Mucosa of descending colon (tissue), 3 donors: ENCODE data around the gene MPP3. TPM values are rescaled to one million over a fixed set of nuclear protein-coding genes. Genes with fewer than 3 reads are reported as not detected.

ENCODE experiments used
- ATAC-seq: fragments of 200-7000 bp; cut with Tn5 transposase; one replicate; pipeline ENCODE4 v1.9.1; 2020; ENCODE audit warnings: mild to moderate bottlenecking, moderate library complexity
- DNase-seq, 3 donors: peaks; one replicate each; pipeline ENCODE4 v3.0.0-alpha.2; 2020
- H3K36me3 ChIP-seq: fragments of 200-600 bp; one replicate; pipeline ENCODE4 v1.8.0; 2021; ENCODE audit warnings: low read depth, mild to moderate bottlenecking
- H3K4me1 ChIP-seq: fragments of 200-600 bp; one replicate; pipeline ENCODE4 v1.8.0; 2021; ENCODE audit warnings: low read depth, mild to moderate bottlenecking
- H3K4me3 ChIP-seq: fragments of 200-600 bp; one replicate; pipeline ENCODE4 v1.8.0; 2021; ENCODE audit warnings: mild to moderate bottlenecking
- H3K9me3 ChIP-seq: fragments of 200-600 bp; one replicate; pipeline ENCODE4 v1.8.0; 2021; ENCODE audit warnings: mild to moderate bottlenecking
- intact Hi-C, 2 donors: fragments of 100-400 bp; cut with DNase I in 1 of 2; cut with micrococcal nuclease in 1 of 2; formaldehyde crosslinking; loops; one replicate each; pipeline versions ENCODE4 v1.11.0 to v1.11.1; 2022; cut with DNase I, micrococcal nuclease
- total RNA-seq, 3 donors: library from RNA; stranded (reverse); fragmentation: NEBNext Ultra II Directional in 2 of 3; extraction: Animal tissue kit (Norgen Biotek cat#: 25700) in 2 of 3; gene quantifications; one replicate each; pipeline versions ENCODE4 v1.2.1 to v1.2.4, GENCODE V29; 2021 to 2023
- TF ChIP-seq, protein P1 (sequence below): fragments of 200-600 bp; IDR thresholded peaks from one replicate; pipeline ENCODE4 v1.8.0; 2022; ENCODE audit warnings: antibody characterized with exemption, mild to moderate bottlenecking
- donor health status: DM: no; HTN: no; CAD: no; lungs with moderate emphysema.
- donor health status: DM: no; HTN: no; CAD: no.
- donor health status: DM: no; HTN: yes; CAD: no.

Gene MPP3
- total RNA-seq, 3 donors from 2014 or later = 1.8 to 8.6 (median 3.7) TPM

DNA sequence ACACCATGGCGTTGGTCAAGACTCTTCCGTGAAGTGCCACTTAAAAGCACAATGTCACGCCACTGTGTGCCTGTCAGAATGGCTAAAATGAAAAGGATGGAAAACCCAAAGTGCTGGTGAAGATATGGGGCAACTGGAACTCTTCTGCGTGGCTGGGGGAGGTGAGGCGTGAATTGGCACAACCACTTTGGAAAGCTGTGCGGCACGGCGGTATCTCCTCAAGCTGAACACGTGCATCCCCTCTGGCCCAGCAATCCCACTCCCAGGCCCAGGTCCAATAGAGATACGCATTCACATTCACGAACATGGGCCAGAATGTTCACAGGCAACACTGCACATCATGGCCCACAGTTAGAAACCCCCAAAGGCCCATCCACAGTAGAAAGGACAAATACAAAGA, 63.1 kb downstream of the MPP3 start:
- peak in 1 of 3 donors; percentile 14 for DNase-seq
- no peak overlapping the region for H3K4me3 ChIP-seq
- peaks cover 7% of the 10 kb centered on the region for H3K4me1 ChIP-seq
- TF ChIP-seq, protein P1, sequence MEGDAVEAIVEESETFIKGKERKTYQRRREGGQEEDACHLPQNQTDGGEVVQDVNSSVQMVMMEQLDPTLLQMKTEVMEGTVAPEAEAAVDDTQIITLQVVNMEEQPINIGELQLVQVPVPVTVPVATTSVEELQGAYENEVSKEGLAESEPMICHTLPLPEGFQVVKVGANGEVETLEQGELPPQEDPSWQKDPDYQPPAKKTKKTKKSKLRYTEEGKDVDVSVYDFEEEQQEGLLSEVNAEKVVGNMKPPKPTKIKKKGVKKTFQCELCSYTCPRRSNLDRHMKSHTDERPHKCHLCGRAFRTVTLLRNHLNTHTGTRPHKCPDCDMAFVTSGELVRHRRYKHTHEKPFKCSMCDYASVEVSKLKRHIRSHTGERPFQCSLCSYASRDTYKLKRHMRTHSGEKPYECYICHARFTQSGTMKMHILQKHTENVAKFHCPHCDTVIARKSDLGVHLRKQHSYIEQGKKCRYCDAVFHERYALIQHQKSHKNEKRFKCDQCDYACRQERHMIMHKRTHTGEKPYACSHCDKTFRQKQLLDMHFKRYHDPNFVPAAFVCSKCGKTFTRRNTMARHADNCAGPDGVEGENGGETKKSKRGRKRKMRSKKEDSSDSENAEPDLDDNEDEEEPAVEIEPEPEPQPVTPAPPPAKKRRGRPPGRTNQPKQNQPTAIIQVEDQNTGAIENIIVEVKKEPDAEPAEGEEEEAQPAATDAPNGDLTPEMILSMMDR = no peak
- H3K9me3 ChIP-seq = no peaks in the 10 kb centered on the region
- intact Hi-C loops = no loop called here
- H3K36me3 ChIP-seq = peaks cover 3% of the 10 kb centered on the region
- no peak for ATAC-seq

DNA sequence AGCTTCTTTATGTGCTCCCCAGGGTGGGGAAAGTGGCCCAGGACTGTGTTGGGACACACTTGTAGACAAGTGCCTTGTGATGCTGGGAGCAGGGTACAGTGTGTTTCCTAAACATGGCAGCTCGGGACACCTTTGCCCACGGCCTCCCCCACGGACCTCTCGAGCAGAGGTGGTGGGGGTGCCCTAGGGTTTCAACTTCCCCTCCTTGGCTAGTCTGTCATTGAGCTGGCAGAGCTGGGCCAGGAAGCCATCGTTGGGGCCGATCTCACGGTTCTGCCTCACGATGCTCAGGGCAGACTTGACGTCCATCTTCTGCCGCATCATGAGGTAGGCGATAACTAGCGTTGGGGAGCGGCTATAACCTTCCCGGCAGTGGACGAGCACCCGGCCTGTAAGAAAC, 63.5 kb downstream of the MPP3 start:
- intact Hi-C loops = no loop called here
- Histone ChIP-seq H3K36me3 (peaks cover 3% of the 10 kb centered on the region), H3K4me1 (peaks cover 7% of the 10 kb centered on the region), H3K9me3 (no peaks in the 10 kb centered on the region), H3K4me3 (no peak overlapping the region)
- peak in 1 of 3 donors; percentile 13 for DNase-seq
- TF ChIP-seq, protein P1 = no peak
- ATAC-seq = no peak

DNA sequence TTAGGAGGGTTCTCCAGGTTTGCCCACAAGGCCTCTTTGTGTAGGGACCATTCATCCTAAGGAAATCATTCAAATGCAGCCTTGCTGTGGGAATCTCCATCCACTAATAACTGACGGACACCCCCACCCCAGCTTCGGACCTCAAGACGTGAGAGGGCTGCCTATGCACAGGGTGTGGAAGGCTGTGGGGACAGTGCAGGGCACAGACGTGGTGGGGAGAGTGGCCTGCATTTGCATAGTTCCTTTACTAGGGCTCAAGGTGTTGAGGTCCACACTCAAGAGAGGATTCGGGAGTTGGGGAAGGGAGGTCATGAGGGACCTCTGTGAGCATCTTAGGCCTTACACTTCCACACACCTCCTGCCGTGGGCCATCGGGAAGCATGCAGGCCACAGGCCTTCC, 64.0 kb downstream of the MPP3 start:
- Histone ChIP-seq H3K4me1 (peaks cover 7% of the 10 kb centered on the region), H3K36me3 (peaks cover 3% of the 10 kb centered on the region), H3K4me3 (no peak overlapping the region), H3K9me3 (no peaks in the 10 kb centered on the region)
- intact Hi-C loops = no loop called here
- TF ChIP-seq, protein P1 = no peak
- DNase-seq = peak in 1 of 3 donors; percentile 21
- ATAC-seq = no peak

DNA sequence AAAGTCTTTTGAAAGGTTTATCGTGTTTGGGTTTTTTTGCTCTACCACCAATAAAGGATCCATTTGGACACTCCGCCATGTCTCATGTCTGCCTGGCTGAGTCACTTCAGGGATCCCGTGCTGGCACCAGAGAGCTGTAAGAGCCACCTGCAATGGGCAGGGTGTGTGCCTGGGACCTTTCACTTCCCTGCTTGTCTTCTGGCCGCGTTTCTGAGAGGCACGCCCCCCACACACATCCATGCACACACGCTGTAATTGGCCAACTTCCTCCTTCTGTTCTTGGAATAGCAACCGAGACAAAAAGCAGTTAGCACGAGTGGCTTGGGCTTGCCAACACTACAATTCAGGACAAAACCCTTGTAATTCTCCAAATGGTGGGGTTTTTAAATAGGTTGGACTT, 64.6 kb downstream of the MPP3 start:
- Histone ChIP-seq H3K9me3 (no peaks in the 10 kb centered on the region), H3K4me1 (peaks cover 7% of the 10 kb centered on the region), H3K36me3 (peaks cover 3% of the 10 kb centered on the region), H3K4me3 (no peak overlapping the region)
- DNase-seq = peak; percentile 62 to 76 (median 66)
- TF ChIP-seq, protein P1 = no peak
- intact Hi-C loops = no loop called here
- ATAC-seq = peak; percentile 88

DNA sequence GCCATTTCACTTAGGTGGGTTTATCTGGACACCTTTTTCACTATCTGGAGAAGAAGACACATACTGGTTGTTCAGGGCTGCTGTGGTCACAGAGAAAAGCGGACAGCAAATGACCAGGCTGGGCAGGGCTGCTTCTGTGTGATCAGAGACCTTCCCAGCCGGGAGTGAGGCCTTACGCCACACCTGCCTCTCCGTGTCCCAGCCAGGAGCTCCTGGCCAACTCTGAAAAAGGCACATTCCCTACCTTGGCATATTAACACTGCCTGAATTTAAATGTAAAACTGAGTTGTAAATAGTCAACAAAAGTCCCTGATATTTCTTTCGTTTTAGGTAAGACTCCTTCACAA, 65.3 kb downstream of the MPP3 start:
- TF ChIP-seq, protein P1 = no peak
- Histone ChIP-seq H3K36me3 (peaks cover 2% of the 10 kb centered on the region), H3K4me3 (no peak overlapping the region), H3K9me3 (no peaks in the 10 kb centered on the region), H3K4me1 (no peaks in the 10 kb centered on the region)
- intact Hi-C loops = no loop called here
- ATAC-seq = no peak
- peak in 1 of 3 donors; percentile 12 for DNase-seq

DNA sequence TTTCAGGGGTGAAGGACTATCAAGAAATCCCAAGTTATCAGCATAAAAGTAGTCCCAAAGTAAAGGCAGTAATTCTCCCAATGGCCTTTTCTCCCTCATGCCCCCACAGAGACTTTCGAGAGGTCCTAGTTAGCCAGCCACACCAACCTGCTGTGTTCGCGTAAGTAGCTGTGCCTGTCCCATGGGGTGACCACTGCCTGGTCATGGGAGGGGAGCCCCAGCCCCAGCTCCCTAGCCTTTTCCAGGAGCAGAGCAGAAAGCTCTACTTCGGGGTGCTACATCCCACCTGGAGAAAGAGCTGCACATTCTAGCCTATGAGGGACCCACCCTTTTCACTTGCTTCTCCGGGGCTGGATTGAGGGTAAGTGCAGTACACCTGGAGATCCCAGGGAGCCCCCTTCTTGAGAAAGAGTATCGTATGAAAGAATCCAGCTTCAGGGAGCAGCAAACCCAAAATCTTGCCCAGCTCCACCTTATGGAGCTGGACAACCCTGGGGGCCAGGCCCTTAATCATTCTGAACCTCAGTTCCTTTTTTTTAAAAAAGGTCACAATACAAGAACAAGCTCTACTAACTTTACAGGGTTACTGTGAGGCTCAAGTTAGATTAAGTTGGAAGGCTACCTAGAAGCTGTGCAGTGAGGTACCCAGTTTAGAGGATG, 65.8 kb downstream of the MPP3 start:
- TF ChIP-seq, protein P1 = no peak
- intact Hi-C loops = no loop called here
- no peaks in the 10 kb centered on the region for H3K9me3 ChIP-seq
- no peak overlapping the region for H3K4me3 ChIP-seq
- no peaks in the 10 kb centered on the region for H3K36me3 ChIP-seq
- DNase-seq = peak in 1 of 3 donors; percentile 15
- no peak for ATAC-seq
- no peaks in the 10 kb centered on the region for H3K4me1 ChIP-seq
